Upper lobe of left lung (tissue), 4 donors: ENCODE data around the gene NINJ1.

Experiments used
- POLR2A ChIP-seq, 4 donors: fragments of 450-650 bp; IDR thresholded peaks; one replicate each; pipeline ENCODE4 v1.5.1; 2016 to 2017; ENCODE audit warnings: antibody characterized with exemption in 4 of 4, mild to moderate bottlenecking in 2 of 4
- POLR2AphosphoS5 ChIP-seq, 2 donors: sonication (generic); formaldehyde crosslinking; IDR thresholded peaks; one replicate each; pipeline ENCODE4 v1.5.1; 2017; ENCODE audit warnings: antibody characterized with exemption in 2 of 2
- TF ChIP-seq, protein P1 (sequence below), 6 experiments: fragments of 450-650 bp in 4 of 6; fragments of 200-600 bp in 2 of 6; sonication (generic) in 2 of 6; IDR thresholded peaks; one replicate each; pipeline ENCODE4 v1.5.1; 2016 to 2019; ENCODE audit warnings: antibody characterized with exemption in 6 of 6

DNA sequence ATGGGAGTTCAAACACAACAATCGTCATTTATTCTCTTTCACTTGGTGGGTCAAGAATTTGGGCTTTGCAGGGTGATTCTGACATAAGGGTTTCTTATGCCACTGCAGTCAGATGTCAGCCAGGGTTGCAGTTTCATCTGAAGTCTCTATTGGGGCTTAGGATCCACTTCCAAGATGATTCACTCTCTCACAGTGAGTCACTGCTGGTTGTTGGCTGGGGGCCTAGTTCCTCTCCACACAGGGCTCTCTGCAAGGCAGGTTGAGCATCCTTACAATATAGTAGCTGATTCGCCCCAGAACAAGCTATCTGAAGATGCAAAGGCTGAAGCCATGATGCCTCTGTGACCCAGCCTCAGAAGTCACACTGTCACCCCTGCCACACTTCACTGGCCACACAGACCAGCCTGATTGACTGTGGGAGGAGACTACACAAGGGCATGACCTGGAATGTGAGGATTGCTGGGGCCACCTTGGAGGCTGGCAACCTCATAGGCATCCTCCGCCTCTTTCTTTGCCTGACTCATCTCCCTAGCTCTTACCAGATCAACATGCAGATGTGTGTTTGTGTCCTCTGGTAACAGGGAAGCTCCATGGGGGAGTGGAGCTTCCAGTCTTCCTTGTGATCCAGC, 42.5 kb downstream of the NINJ1 start:
- TF ChIP-seq, protein P1, sequence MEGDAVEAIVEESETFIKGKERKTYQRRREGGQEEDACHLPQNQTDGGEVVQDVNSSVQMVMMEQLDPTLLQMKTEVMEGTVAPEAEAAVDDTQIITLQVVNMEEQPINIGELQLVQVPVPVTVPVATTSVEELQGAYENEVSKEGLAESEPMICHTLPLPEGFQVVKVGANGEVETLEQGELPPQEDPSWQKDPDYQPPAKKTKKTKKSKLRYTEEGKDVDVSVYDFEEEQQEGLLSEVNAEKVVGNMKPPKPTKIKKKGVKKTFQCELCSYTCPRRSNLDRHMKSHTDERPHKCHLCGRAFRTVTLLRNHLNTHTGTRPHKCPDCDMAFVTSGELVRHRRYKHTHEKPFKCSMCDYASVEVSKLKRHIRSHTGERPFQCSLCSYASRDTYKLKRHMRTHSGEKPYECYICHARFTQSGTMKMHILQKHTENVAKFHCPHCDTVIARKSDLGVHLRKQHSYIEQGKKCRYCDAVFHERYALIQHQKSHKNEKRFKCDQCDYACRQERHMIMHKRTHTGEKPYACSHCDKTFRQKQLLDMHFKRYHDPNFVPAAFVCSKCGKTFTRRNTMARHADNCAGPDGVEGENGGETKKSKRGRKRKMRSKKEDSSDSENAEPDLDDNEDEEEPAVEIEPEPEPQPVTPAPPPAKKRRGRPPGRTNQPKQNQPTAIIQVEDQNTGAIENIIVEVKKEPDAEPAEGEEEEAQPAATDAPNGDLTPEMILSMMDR (IDR thresholded peaks at IDR 0.05), result no peak
- no peak for TF ChIP-seq POLR2AphosphoS5 (IDR thresholded peaks at IDR 0.05)
- TF ChIP-seq POLR2A (IDR thresholded peaks at IDR 0.05), result no peak
